Fibroblast of mammary gland (primary cell): ENCODE measurements around the gene NOX5.
A peak's percentile ranks its signal among the peaks of the same experiment; 100 is the strongest.

Source experiments
- DNase-seq: peaks from one replicate; pipeline ENCODE4 v3.0.0-alpha.2; 2010; ENCODE audit warnings: low read depth
- H3K4me3 ChIP-seq: 2 replicates; pipeline ENCODE4 v1.5.1; 2011; ENCODE audit warnings: low read depth, mild to moderate bottlenecking, low read length, moderate library complexity; ENCODE audit not compliant: control insufficient read depth
- TF ChIP-seq, protein P1 (sequence below): conservative IDR thresholded peaks from 2 replicates; pipeline ENCODE4 v1.5.1; 2011; ENCODE audit warnings: low read depth, low read length, inconsistent platforms; ENCODE audit not compliant: control insufficient read depth, insufficient read depth

Gene NOX5

DNA sequence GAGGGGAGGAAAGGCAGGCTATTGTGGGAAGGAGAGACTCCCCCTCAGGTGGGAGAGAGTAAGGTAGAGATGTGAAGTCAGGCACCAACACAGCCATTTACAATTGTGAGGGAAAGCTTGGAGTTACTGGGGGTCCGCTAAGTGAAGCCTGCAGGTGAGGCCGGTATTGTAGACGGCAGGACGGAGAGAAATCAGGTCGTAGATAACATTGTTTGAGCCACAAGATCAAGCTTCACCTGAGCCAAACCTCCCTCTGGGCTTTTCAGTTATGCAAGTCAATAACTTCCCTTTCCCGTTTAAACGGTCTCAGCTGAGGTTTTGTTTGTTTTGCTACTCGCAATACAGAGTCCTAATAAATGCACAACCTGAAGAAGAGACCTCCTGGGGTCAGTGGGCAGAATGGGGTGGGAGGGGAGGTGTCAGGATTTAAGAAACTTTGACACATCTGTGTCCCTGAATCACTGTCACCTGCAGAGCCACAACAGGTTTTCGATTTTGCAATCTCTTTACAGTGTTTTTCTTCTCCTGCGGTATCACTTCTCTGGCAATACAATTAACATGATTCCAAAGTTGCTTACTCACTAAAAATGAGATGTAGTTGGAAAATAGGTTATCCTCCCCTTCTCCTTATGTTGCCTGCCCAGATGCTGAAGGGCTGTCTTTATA lies 73.9 kb downstream of the NOX5 start:
- DNase-seq: no peak
- TF ChIP-seq, protein P1, sequence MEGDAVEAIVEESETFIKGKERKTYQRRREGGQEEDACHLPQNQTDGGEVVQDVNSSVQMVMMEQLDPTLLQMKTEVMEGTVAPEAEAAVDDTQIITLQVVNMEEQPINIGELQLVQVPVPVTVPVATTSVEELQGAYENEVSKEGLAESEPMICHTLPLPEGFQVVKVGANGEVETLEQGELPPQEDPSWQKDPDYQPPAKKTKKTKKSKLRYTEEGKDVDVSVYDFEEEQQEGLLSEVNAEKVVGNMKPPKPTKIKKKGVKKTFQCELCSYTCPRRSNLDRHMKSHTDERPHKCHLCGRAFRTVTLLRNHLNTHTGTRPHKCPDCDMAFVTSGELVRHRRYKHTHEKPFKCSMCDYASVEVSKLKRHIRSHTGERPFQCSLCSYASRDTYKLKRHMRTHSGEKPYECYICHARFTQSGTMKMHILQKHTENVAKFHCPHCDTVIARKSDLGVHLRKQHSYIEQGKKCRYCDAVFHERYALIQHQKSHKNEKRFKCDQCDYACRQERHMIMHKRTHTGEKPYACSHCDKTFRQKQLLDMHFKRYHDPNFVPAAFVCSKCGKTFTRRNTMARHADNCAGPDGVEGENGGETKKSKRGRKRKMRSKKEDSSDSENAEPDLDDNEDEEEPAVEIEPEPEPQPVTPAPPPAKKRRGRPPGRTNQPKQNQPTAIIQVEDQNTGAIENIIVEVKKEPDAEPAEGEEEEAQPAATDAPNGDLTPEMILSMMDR: no peak
- no peak overlapping the region for H3K4me3 ChIP-seq

DNA sequence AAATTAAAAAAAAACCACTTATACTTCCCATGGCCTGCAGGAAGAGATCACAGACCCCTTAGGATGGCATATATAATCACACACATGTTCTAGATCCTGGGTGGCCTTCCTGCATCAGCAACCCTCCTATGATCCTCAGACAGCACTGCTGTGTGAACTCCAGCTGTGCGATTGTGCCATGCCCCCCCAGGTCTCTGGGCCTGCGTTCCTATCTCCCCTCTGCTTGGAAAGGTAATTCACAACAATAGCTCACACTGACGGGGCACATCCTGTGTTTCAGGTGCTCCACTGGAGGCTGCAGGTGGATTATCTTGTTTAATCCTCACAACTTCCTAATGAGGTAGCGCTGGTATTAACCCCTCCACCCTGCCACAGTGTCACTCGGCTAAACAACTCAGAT lies 74.8 kb downstream of the NOX5 start:
- TF ChIP-seq, protein P1: no peak
- no peak for DNase-seq
- no peak overlapping the region for H3K4me3 ChIP-seq

DNA sequence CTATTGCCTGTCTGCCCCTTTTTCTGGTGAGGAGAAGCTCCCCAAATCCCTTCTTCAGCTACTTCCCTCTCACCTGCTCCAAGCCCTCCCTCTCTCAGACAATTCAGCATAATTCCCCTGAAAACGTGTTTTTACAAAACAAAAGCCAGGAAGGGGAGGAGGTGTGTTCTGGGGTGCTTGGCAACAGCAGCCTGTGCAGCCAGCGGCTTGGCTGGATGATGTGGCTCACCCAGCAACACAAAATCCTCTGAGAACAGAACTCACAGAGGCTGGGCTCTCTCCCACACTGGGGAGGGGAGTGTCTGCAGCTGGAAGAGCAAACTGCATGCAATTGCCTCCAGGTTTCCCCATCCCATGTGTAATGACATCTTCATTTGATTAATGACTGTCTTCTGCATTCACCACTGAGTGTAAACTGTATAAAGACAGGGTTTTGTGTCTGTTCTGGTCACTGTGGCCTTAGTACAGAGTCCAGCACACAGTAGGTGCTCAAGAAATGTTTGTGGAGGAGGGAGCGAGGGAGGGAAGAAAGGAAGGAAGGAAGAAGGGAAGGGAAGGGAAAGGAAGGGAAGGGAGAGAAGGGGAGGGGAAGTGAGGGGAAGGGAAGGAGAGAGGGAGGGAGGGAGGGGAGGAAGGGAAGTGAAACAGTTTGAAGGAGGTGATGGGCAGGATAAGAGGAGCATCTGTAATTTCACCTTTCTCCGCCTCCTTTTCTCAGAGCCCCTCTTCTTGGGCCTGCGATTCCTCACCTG lies 75.9 kb downstream of the NOX5 start:
- TF ChIP-seq, protein P1: no peak
- H3K4me3 ChIP-seq: no peak overlapping the region
- DNase-seq: peak; percentile 80

DNA sequence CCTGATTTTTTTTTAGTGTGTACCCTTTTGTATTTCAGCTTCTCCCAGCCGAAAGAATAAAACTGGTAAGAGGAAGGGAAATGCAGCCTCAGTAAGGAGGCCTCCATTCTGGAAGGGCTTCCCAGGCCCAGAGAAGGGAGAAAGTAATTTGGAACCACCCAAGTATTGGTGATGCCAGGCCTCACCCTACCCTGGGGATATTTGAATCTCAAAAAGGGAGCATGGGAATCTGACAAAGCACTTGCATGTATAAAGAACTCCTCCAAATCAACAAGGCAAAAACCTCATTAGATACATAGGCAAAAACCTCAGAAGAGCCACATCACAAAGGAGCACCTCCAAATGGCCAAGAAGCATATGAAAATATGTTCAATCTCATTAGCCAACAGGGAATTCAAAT lies 77.2 kb downstream of the NOX5 start:
- H3K4me3 ChIP-seq: no peak overlapping the region
- DNase-seq: no peak
- TF ChIP-seq, protein P1: no peak

DNA sequence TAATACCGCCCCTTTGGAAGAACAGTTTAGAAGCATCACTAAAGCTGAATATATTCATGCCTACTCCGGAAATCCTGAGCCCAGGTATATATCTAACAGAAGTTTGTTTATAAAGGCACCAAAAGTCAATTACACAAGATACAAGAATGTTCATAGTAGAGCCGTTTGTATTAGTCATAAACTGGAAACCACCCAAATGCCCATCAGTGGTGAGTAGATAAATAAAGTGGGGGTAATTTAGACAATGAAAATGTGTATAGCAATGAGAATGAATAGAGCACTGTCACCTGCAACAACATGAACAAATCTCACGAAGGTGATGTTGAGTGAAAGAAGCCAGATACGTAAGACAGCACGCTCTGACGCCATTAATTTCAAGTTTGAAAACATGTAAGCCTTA lies 77.7 kb downstream of the NOX5 start:
- peak; percentile 62 for DNase-seq
- TF ChIP-seq, protein P1: no peak

DNA sequence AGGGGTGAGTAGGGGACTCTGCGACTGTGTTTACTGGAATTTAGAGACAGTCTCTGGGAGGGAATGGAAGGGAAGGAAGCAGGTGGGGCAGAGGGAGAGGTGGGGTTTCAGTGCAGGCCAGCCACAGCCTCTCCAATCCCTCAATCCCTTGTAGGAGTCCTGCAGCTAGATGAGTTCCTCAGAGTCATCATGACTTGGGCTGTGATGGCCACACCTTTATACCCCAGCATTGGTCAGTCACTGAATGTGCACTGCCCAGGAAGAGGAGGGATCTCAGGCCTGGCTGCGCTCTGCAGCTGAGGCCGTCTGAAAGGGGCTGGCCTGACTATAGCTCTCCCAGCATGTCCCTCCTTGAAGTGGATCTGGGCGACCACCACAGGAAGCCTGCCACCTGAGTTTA lies 78.6 kb downstream of the NOX5 start:
- TF ChIP-seq, protein P1: no peak
- H3K4me3 ChIP-seq: no peak overlapping the region
- no peak for DNase-seq

More for the DNA sequence above, 77.7 kb downstream of the NOX5 start:
- H3K4me3 ChIP-seq: no peak overlapping the region

DNA sequence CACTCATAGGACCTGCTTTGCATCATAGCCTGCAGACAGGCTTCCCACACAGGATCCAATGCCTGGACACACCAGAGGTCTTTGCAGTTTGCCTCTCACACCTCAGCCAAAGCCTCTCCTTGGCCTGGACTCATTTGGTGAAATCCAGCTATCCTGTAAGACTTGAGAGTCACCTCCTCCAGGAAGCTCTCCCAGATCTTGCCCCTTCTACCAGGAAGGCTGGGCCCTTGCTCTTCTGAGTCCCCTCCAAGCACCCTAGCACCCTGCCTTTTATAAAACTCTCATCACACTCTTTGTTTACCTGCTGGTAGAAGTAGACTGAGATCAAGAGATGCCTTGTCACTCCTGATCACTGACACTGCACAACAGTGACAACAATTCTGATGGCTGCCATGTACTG lies 79.1 kb downstream of the NOX5 start:
- no peak overlapping the region for H3K4me3 ChIP-seq
- DNase-seq: no peak
- TF ChIP-seq, protein P1: no peak
